Measurements from ENCODE around the gene CFAP46. TPM values are rescaled to one million over a fixed set of nuclear protein-coding genes. Genes with fewer than 3 reads are reported as not detected.

Gene CFAP46
- total and polyA plus RNA-seq, 4 donors: 3.1 to 18.8 (median 7.1) TPM

DNA sequence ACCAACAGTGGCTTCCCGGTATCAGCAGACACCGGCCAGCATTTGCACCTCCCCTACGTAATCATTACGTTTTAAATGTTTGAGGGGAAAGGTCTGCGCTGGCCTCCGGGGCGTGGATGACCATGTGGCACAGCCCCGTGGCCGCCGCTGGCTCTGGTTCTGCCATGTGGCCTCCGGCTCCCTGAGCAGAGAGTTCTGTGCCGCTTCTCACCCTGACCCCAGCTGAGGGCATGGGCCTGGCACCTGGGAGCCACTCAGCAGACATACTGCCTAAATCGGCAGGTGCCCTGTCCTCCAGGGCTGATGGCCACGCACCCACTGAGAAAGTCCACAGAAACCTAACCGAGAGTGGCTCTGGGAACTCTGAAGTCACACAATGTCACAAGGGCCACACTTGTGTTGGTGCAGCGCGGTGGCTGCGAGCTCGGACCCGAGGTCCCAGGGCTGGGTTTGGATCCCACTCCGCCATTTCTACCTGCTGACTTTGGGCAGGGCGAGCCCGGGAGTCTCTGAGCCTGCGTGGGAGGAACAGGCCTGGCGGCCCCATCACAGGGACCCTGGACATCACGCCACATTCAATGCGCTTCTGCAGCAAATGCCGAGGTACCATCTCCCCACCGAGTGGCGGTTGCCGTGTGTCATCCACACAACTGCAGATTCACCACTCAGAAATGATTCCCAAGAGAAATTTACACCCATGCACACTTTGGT, 25.3 kb downstream of the CFAP46 start:
- Histone ChIP-seq H3K36me3 (ENCODE audit: control insufficient read depth in 4 of 4, insufficient read depth in 4 of 4, low read length in 4 of 4) (no peaks in the 10 kb centered on the region), H3K27me3 (ENCODE audit: control insufficient read depth in 3 of 3, insufficient read depth in 3 of 3, low read length in 2 of 3) (no peaks in the 10 kb centered on the region), H3K9me3 (ENCODE audit: control insufficient read depth in 4 of 4, insufficient read depth in 3 of 4, low read length in 3 of 4) (no peaks in the 10 kb centered on the region), H3K9ac (ENCODE audit: insufficient read depth in 1 of 2, low read length in 2 of 2) (no peak overlapping the region), H3K4me3 (no peak overlapping the region), H3K27ac (ENCODE audit: low read depth in 1 of 2, low read length in 1 of 2) (no peak overlapping the region), H3K4me1 (ENCODE audit: control insufficient read depth in 5 of 5, insufficient read depth in 5 of 5, low read length in 5 of 5) (no peaks in the 10 kb centered on the region)
- TF ChIP-seq, protein P1, sequence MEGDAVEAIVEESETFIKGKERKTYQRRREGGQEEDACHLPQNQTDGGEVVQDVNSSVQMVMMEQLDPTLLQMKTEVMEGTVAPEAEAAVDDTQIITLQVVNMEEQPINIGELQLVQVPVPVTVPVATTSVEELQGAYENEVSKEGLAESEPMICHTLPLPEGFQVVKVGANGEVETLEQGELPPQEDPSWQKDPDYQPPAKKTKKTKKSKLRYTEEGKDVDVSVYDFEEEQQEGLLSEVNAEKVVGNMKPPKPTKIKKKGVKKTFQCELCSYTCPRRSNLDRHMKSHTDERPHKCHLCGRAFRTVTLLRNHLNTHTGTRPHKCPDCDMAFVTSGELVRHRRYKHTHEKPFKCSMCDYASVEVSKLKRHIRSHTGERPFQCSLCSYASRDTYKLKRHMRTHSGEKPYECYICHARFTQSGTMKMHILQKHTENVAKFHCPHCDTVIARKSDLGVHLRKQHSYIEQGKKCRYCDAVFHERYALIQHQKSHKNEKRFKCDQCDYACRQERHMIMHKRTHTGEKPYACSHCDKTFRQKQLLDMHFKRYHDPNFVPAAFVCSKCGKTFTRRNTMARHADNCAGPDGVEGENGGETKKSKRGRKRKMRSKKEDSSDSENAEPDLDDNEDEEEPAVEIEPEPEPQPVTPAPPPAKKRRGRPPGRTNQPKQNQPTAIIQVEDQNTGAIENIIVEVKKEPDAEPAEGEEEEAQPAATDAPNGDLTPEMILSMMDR (IDR thresholded peaks at IDR 0.05; ENCODE audit: control extremely low read depth, extremely low read depth): no peak
- WGBS, 2 donors: 90 to 91% methylated on average over 31 of the region's 31 CpGs
- no peak for DNase-seq
- ATAC-seq (ENCODE audit: insufficient read depth, low FRiP score): no peak

DNA sequence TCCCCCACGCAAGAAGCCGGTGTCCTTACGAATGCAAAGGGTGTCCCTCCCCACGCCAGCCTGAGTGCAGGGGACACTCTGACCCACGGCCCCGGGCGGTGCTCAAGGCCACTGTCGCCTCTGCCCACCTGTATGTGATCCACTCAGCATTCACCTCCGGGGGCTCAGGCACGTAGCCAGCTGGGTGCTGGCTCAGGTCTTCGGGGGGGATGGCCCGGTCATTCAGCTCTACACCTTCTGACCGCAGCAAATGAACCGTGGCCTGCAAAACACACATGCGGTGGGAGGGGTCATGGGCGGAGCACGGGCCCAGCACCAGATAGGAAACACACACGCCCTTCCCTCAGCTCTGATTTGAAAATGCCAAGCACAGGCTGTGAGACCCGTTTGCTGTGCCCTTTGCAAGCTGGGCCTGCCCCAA, 25.9 kb downstream of the CFAP46 start:
- Histone ChIP-seq H3K4me3 (no peak overlapping the region), H3K27me3 (ENCODE audit: control insufficient read depth in 3 of 3, insufficient read depth in 3 of 3, low read length in 2 of 3) (no peaks in the 10 kb centered on the region), H3K4me1 (ENCODE audit: control insufficient read depth in 5 of 5, insufficient read depth in 5 of 5, low read length in 5 of 5) (no peaks in the 10 kb centered on the region), H3K36me3 (ENCODE audit: control insufficient read depth in 4 of 4, insufficient read depth in 4 of 4, low read length in 4 of 4) (no peaks in the 10 kb centered on the region), H3K9me3 (ENCODE audit: control insufficient read depth in 4 of 4, insufficient read depth in 3 of 4, low read length in 3 of 4) (no peaks in the 10 kb centered on the region), H3K9ac (ENCODE audit: insufficient read depth in 1 of 2, low read length in 2 of 2) (no peak overlapping the region), H3K27ac (ENCODE audit: low read depth in 1 of 2, low read length in 1 of 2) (no peak overlapping the region)
- DNase-seq (no peak), ATAC-seq (ENCODE audit: insufficient read depth, low FRiP score) (no peak)
- TF ChIP-seq, protein P1 (IDR thresholded peaks at IDR 0.05; ENCODE audit: control extremely low read depth, extremely low read depth): no peak
- WGBS, 2 donors: 81 to 83% methylated on average over 19 of the region's 19 CpGs

DNA sequence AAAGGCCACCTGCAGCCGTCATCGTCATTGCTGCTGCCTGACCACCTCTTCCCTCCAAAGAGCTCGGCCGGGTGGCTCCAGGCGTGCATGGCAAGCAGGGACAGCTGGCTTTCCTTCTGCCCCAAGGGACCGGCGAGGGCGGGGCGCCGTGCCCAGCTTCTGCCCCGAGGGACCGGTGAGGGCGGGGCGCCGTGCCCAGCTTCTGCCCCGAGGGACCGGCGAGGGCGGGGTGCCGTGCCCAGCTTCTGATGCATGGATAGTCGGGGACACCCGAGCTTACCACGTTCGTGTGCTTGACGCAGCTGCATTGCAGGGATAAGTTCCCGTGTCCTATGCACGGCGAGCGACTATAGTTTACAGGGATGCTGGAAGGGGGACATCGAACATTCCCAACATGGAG, 27.0 kb downstream of the CFAP46 start:
- Histone ChIP-seq H3K9me3 (ENCODE audit: control insufficient read depth in 4 of 4, insufficient read depth in 3 of 4, low read length in 3 of 4) (no peaks in the 10 kb centered on the region), H3K27ac (ENCODE audit: low read depth in 1 of 2, low read length in 1 of 2) (no peak overlapping the region), H3K27me3 (ENCODE audit: control insufficient read depth in 3 of 3, insufficient read depth in 3 of 3, low read length in 2 of 3) (no peaks in the 10 kb centered on the region), H3K4me1 (ENCODE audit: control insufficient read depth in 5 of 5, insufficient read depth in 5 of 5, low read length in 5 of 5) (no peaks in the 10 kb centered on the region), H3K9ac (ENCODE audit: insufficient read depth in 1 of 2, low read length in 2 of 2) (no peak overlapping the region), H3K36me3 (ENCODE audit: control insufficient read depth in 4 of 4, insufficient read depth in 4 of 4, low read length in 4 of 4) (no peaks in the 10 kb centered on the region), H3K4me3 (no peak overlapping the region)
- WGBS, 2 donors: 92 to 95% methylated on average over 30 of the region's 30 CpGs
- ATAC-seq (ENCODE audit: insufficient read depth, low FRiP score) (no peak), DNase-seq (no peak)
- TF ChIP-seq, protein P1 (IDR thresholded peaks at IDR 0.05; ENCODE audit: control extremely low read depth, extremely low read depth): no peak

DNA sequence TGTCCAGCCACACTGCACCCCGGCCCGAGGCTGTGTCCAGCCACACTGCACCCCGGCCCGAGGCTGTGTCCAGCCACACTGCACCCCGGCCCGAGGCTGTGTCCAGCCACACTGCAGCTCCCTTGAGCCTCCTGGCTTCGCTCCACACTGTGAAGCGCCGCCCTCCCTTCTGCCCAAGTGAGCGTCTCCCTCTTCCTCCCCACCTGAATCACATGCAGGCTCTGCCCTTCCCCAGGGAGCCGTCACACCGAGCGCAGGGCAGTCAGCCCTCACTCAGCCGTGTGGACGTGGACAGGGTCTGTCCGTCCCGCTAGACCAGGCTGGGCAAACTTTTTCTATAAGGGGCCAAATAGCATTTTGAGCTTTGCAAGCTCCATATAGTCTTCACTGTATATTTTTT, 27.6 kb downstream of the CFAP46 start:
- H3K4me3 ChIP-seq: no peak overlapping the region
- TF ChIP-seq, protein P1 (IDR thresholded peaks at IDR 0.05; ENCODE audit: control extremely low read depth, extremely low read depth): no peak
- H3K9ac ChIP-seq (ENCODE audit: insufficient read depth in 1 of 2, low read length in 2 of 2): no peak overlapping the region
- H3K27ac ChIP-seq (ENCODE audit: low read depth in 1 of 2, low read length in 1 of 2): no peak overlapping the region
- no peaks in the 10 kb centered on the region for H3K4me1 ChIP-seq (ENCODE audit: control insufficient read depth in 5 of 5, insufficient read depth in 5 of 5, low read length in 5 of 5)
- no peaks in the 10 kb centered on the region for H3K36me3 ChIP-seq (ENCODE audit: control insufficient read depth in 4 of 4, insufficient read depth in 4 of 4, low read length in 4 of 4)
- H3K27me3 ChIP-seq (ENCODE audit: control insufficient read depth in 3 of 3, insufficient read depth in 3 of 3, low read length in 2 of 3): no peaks in the 10 kb centered on the region
- ATAC-seq (ENCODE audit: insufficient read depth, low FRiP score) (no peak), DNase-seq (no peak)
- WGBS, 2 donors: 88 to 90% methylated on average over 11 to 15 of the region's 17 CpGs
- H3K9me3 ChIP-seq (ENCODE audit: control insufficient read depth in 4 of 4, insufficient read depth in 3 of 4, low read length in 3 of 4): no peaks in the 10 kb centered on the region

Measured in lung (tissue), 12 donors.